Fibroblast of skin of right quadriceps (primary cell): Measurements from ENCODE around the gene PBRM1.

Experiments
- DNase-seq: peaks from one replicate; pipeline ENCODE4 v3.0.0-alpha.2; 2013

PBRM1 gene

GRCh38 chr3:52522651-52523251, 163.0 kb downstream of the PBRM1 start:
- DNase-seq = no peak

- DNase-seq = no peak
Measured at GRCh38 chr3:52521881-52522650, 163.6 kb downstream of the PBRM1 start.

GRCh38 chr3:52521488-52521824, 164.3 kb downstream of the PBRM1 start:
- no peak for DNase-seq

- no peak for DNase-seq
Measured at GRCh38 chr3:52520716-52521487, 164.8 kb downstream of the PBRM1 start.

GRCh38 chr3:52520141-52520667, 165.5 kb downstream of the PBRM1 start:
- no peak for DNase-seq

- no peak for DNase-seq
Measured at GRCh38 chr3:52519445-52520140, 166.1 kb downstream of the PBRM1 start.

- DNase-seq = no peak
Measured at GRCh38 chr3:52518723-52519444, 166.8 kb downstream of the PBRM1 start.

- no peak for DNase-seq
Measured at GRCh38 chr3:52517796-52518722, 167.7 kb downstream of the PBRM1 start.

GRCh38 chr3:52516509-52517195, 169.1 kb downstream of the PBRM1 start:
- DNase-seq = no peak

GRCh38 chr3:52515192-52515591, 170.5 kb downstream of the PBRM1 start:
- DNase-seq = no peak

- DNase-seq = no peak
Measured at GRCh38 chr3:52514576-52514975, 171.1 kb downstream of the PBRM1 start.

- DNase-seq = no peak
Measured at GRCh38 chr3:52513281-52513680, 172.4 kb downstream of the PBRM1 start.

- no peak for DNase-seq
Measured at GRCh38 chr3:52512727-52513126, 173.0 kb downstream of the PBRM1 start.

GRCh38 chr3:52512105-52512504, 173.6 kb downstream of the PBRM1 start:
- no peak for DNase-seq

GRCh38 chr3:52511509-52511908, 174.2 kb downstream of the PBRM1 start:
- no peak for DNase-seq

- no peak for DNase-seq
Measured at GRCh38 chr3:52509753-52510328, 175.9 kb downstream of the PBRM1 start.

GRCh38 chr3:52507359-52507758, 178.4 kb downstream of the PBRM1 start:
- DNase-seq = peak; percentile 37

GRCh38 chr3:52506266-52506966, 179.3 kb downstream of the PBRM1 start:
- DNase-seq = no peak

- DNase-seq = no peak
Measured at GRCh38 chr3:52504977-52505376, 180.7 kb downstream of the PBRM1 start.
